ACC112 (cell line): ENCODE measurements around the gene WFDC2.
"Not testable (repeated sequence)": the region's sequence is repeated elsewhere in the genome, so short reads cannot be mapped to it uniquely, and the experiment has no call there.

Experiments
- H2AFZ ChIP-seq: fragments of 200-600 bp; sonication (generic); one replicate; pipeline ENCODE4 v1.6.0; 2017; ENCODE audit warnings: antibody characterized with exemption, low read length; ENCODE audit not compliant: unreplicated experiment
- H3K27ac ChIP-seq: fragments of 200-600 bp; sonication (generic); 2 replicates; pipeline ENCODE4 v1.5.1; 2014; ENCODE audit warnings: low read depth, mild to moderate bottlenecking, antibody characterized with exemption, low read length, moderate library complexity
- H3K27me3 ChIP-seq: fragments of 200-600 bp; sonication (generic); 2 replicates; pipeline ENCODE4 v1.6.1; 2014; ENCODE audit warnings: mild to moderate bottlenecking, antibody characterized with exemption, low read length, moderate library complexity, mixed read lengths; ENCODE audit not compliant: insufficient read depth
- H3K36me3 ChIP-seq: fragments of 200-600 bp; sonication (generic); 2 replicates; pipeline ENCODE4 v1.6.1; 2016; ENCODE audit warnings: mild to moderate bottlenecking, antibody characterized with exemption, low read length, moderate library complexity, mixed read lengths; ENCODE audit not compliant: insufficient read depth
- H3K4me1 ChIP-seq: fragments of 200-600 bp; sonication (generic); one replicate; pipeline ENCODE4 v1.6.1; 2016; ENCODE audit warnings: low read length, mixed read lengths; ENCODE audit not compliant: insufficient read depth, unreplicated experiment, control insufficient read depth
- H3K4me3 ChIP-seq: fragments of 200-600 bp; sonication (generic); 2 replicates; pipeline ENCODE4 v1.5.1; 2014; ENCODE audit warnings: mild to moderate bottlenecking, low read depth, low read length
- H3K79me2 ChIP-seq: fragments of 200-600 bp; sonication (generic); one replicate; pipeline ENCODE4 v1.6.0; 2016; ENCODE audit warnings: low read length; ENCODE audit not compliant: control insufficient read depth, unreplicated experiment, insufficient read depth

Gene WFDC2

GRCh38 chr20:45470937-45471336 is 1.4 kb downstream of the WFDC2 start:
- Histone ChIP-seq H3K79me2 (no peaks in the 10 kb centered on the region), H3K36me3 (no peaks in the 10 kb centered on the region), H3K27me3 (peaks cover 84% of the 10 kb centered on the region), H3K27ac (no peak overlapping the region), H3K4me3 (peak overlapping the region; percentile 65), H2AFZ (peak overlapping the region; percentile 35), H3K4me1 (no peaks in the 10 kb centered on the region)

GRCh38 chr20:45472286-45472685 is 2.7 kb downstream of the WFDC2 start:
- H3K27ac ChIP-seq, H3K4me1 ChIP-seq, H3K4me3 ChIP-seq, H3K36me3 ChIP-seq, H3K79me2 ChIP-seq, H2AFZ ChIP-seq: not testable (repeated sequence)
- peaks cover 83% of the 10 kb centered on the region for H3K27me3 ChIP-seq

GRCh38 chr20:45477530-45478148 is 8.1 kb downstream of the WFDC2 start:
- H3K79me2 ChIP-seq, H2AFZ ChIP-seq, H3K36me3 ChIP-seq, H3K27ac ChIP-seq, H3K4me3 ChIP-seq, H3K4me1 ChIP-seq: not testable (repeated sequence)
- peaks cover 75% of the 10 kb centered on the region for H3K27me3 ChIP-seq

- H3K36me3 ChIP-seq, result no peaks in the 10 kb centered on the region
- peaks cover 85% of the 10 kb centered on the region for H3K27me3 ChIP-seq
- H2AFZ ChIP-seq, result no peak overlapping the region
These were observed 10.3 kb downstream of the WFDC2 start for GRCh38 chr20:45479822-45480221.

GRCh38 chr20:45484676-45485075 is 15.1 kb downstream of the WFDC2 start:
- H3K27me3 ChIP-seq, result peaks cover 70% of the 10 kb centered on the region
- H2AFZ ChIP-seq, result no peak overlapping the region

More at GRCh38 chr20:45479822-45480221, 10.3 kb downstream of the WFDC2 start:
- H3K4me3 ChIP-seq, result no peak overlapping the region
- no peaks in the 10 kb centered on the region for H3K4me1 ChIP-seq
- H3K27ac ChIP-seq, result no peak overlapping the region
- no peaks in the 10 kb centered on the region for H3K79me2 ChIP-seq

GRCh38 chr20:45485388-45485787 is 15.8 kb downstream of the WFDC2 start:
- H3K27ac ChIP-seq, result no peak overlapping the region
- no peaks in the 10 kb centered on the region for H3K79me2 ChIP-seq
- peaks cover 7% of the 10 kb centered on the region for H3K4me1 ChIP-seq
- no peak overlapping the region for H3K4me3 ChIP-seq
- H3K36me3 ChIP-seq, result no peaks in the 10 kb centered on the region
- peaks cover 66% of the 10 kb centered on the region for H3K27me3 ChIP-seq
- no peak overlapping the region for H2AFZ ChIP-seq

More at GRCh38 chr20:45484676-45485075, 15.1 kb downstream of the WFDC2 start:
- no peaks in the 10 kb centered on the region for H3K79me2 ChIP-seq
- H3K36me3 ChIP-seq, result no peaks in the 10 kb centered on the region
- peaks cover 7% of the 10 kb centered on the region for H3K4me1 ChIP-seq
- H3K27ac ChIP-seq, result no peak overlapping the region
- H3K4me3 ChIP-seq, result no peak overlapping the region

- Histone ChIP-seq H2AFZ (no peak overlapping the region), H3K27me3 (peaks cover 50% of the 10 kb centered on the region), H3K4me1 (peaks cover 7% of the 10 kb centered on the region), H3K27ac (no peak overlapping the region), H3K79me2 (no peaks in the 10 kb centered on the region), H3K4me3 (no peak overlapping the region), H3K36me3 (no peaks in the 10 kb centered on the region)
These were observed 17.7 kb downstream of the WFDC2 start for GRCh38 chr20:45487231-45487635.

GRCh38 chr20:45489083-45489531 is 19.6 kb downstream of the WFDC2 start:
- no peak overlapping the region for H2AFZ ChIP-seq
- no peak overlapping the region for H3K27ac ChIP-seq
- H3K79me2 ChIP-seq, result no peaks in the 10 kb centered on the region
- peaks cover 7% of the 10 kb centered on the region for H3K4me1 ChIP-seq
- H3K4me3 ChIP-seq, result no peak overlapping the region
- H3K27me3 ChIP-seq, result peaks cover 37% of the 10 kb centered on the region
- H3K36me3 ChIP-seq, result no peaks in the 10 kb centered on the region

- no peaks in the 10 kb centered on the region for H3K36me3 ChIP-seq
- H3K4me1 ChIP-seq, result no peaks in the 10 kb centered on the region
- H3K27ac ChIP-seq, result no peak overlapping the region
- H3K4me3 ChIP-seq, result no peak overlapping the region
- H3K27me3 ChIP-seq, result peaks cover 60% of the 10 kb centered on the region
- no peaks in the 10 kb centered on the region for H3K79me2 ChIP-seq
- H2AFZ ChIP-seq, result no peak overlapping the region
These were observed 26.0 kb downstream of the WFDC2 start for GRCh38 chr20:45495501-45495941.

- peaks cover 65% of the 10 kb centered on the region for H3K27me3 ChIP-seq
- no peaks in the 10 kb centered on the region for H3K4me1 ChIP-seq
- H2AFZ ChIP-seq, result no peak overlapping the region
- H3K36me3 ChIP-seq, result no peaks in the 10 kb centered on the region
- no peak overlapping the region for H3K27ac ChIP-seq
- no peaks in the 10 kb centered on the region for H3K79me2 ChIP-seq
- no peak overlapping the region for H3K4me3 ChIP-seq
These were observed 26.6 kb downstream of the WFDC2 start for GRCh38 chr20:45496166-45496565.

- H3K27ac ChIP-seq, result no peak overlapping the region
- no peaks in the 10 kb centered on the region for H3K4me1 ChIP-seq
- H3K27me3 ChIP-seq, result peaks cover 76% of the 10 kb centered on the region
- no peak overlapping the region for H2AFZ ChIP-seq
- H3K36me3 ChIP-seq, result no peaks in the 10 kb centered on the region
- no peaks in the 10 kb centered on the region for H3K79me2 ChIP-seq
- H3K4me3 ChIP-seq, result no peak overlapping the region
These were observed 28.5 kb downstream of the WFDC2 start for GRCh38 chr20:45497971-45498494.
